Gastrocnemius medialis (tissue), 4 donors: ENCODE results near the gene SERPINH1. TPM values are rescaled to one million over a fixed set of nuclear protein-coding genes. Genes with fewer than 3 reads are reported as not detected.
A peak's percentile ranks its signal among the peaks of the same experiment; 100 is the strongest.

Experiments
- ATAC-seq, 2 donors: fragments of 150-250 bp; one replicate each; pipeline ENCODE4 v1.9.1; 2016
- DNase-seq, 2 donors: peaks; one replicate each; pipeline ENCODE4 v3.0.0-alpha.2; 2019
- H3K27ac ChIP-seq, 4 donors: fragments of 200-600 bp; sonication (generic); 1 replicate in 1 of 4; 2 replicates in 3 of 4; pipeline ENCODE4 v1.5.1; 2016 to 2018; ENCODE audit warnings: mild to moderate bottlenecking in 2 of 4, moderate library complexity in 1 of 4
- H3K27me3 ChIP-seq, 3 donors: fragments of 200-600 bp; sonication (generic) in 2 of 3; 1 replicate in 1 of 3; 2 replicates in 2 of 3; pipeline versions ENCODE4 v1.5.1 to v1.6.0; 2016 to 2019; ENCODE audit warnings: mild to moderate bottlenecking in 1 of 3, moderate library complexity in 1 of 3
- H3K36me3 ChIP-seq, 2 donors: fragments of 200-600 bp; sonication (generic) in 1 of 2; one replicate each; pipeline ENCODE4 v1.5.1; 2017 to 2018
- H3K4me1 ChIP-seq, 2 donors: fragments of 200-600 bp; sonication (generic) in 1 of 2; one replicate each; pipeline ENCODE4 v1.5.1; 2016 to 2017; ENCODE audit warnings: mild to moderate bottlenecking in 2 of 2
- H3K4me3 ChIP-seq, 4 donors: fragments of 200-600 bp; sonication (generic) in 3 of 4; 1 replicate in 1 of 4; 2 replicates in 3 of 4; pipeline ENCODE4 v1.5.1; 2016 to 2019; ENCODE audit warnings: mild to moderate bottlenecking in 2 of 4
- H3K9me3 ChIP-seq, 3 donors: fragments of 200-600 bp; sonication (generic) in 2 of 3; 1 replicate in 1 of 3; 2 replicates in 2 of 3; pipeline ENCODE4 v1.5.1; 2016 to 2019
- CTCF ChIP-seq, 5 experiments: fragments of 450-650 bp in 3 of 5; fragments of 200-600 bp in 2 of 5; sonication (generic) in 2 of 5; IDR thresholded peaks in 4 of 5; conservative IDR thresholded peaks in 1 of 5; 1 replicate in 4 of 5; 2 replicates in 1 of 5; pipeline ENCODE4 v1.5.1; 2016 to 2019; ENCODE audit warnings: antibody characterized with exemption in 5 of 5, mild to moderate bottlenecking in 3 of 5, moderate library complexity in 3 of 5
- POLR2A ChIP-seq, 2 donors: fragments of 450-650 bp; IDR thresholded peaks; one replicate each; pipeline ENCODE4 v1.6.1; 2017; ENCODE audit warnings: antibody characterized with exemption in 2 of 2, mild to moderate bottlenecking in 2 of 2, moderate library complexity in 2 of 2
- in situ Hi-C, 4 donors: fragments of 200-750 bp; cut with MboI; loops; one replicate each; pipeline versions ENCODE4 v1.15.0 to v1.8.0; 2017; ENCODE audit warnings: low sequenced_read_pairs in 4 of 4
- intact Hi-C: fragments of 100-400 bp; cut with DNase I; formaldehyde crosslinking; loops from one replicate; pipeline ENCODE4 v1.15.1; 2023; ENCODE audit warnings: low total_unique reads
- total RNA-seq, 4 donors: library from RNA; depleted of rRNA; stranded (reverse); fragments of >200 nt; gene quantifications; one replicate each; pipeline versions ENCODE4 v1.1.0 to v1.2.3, GENCODE V29; 2016

Gene SERPINH1
- total RNA-seq, 4 donors from 2014 or later = 18.5 to 42.4 (median 34.8) TPM

DNA sequence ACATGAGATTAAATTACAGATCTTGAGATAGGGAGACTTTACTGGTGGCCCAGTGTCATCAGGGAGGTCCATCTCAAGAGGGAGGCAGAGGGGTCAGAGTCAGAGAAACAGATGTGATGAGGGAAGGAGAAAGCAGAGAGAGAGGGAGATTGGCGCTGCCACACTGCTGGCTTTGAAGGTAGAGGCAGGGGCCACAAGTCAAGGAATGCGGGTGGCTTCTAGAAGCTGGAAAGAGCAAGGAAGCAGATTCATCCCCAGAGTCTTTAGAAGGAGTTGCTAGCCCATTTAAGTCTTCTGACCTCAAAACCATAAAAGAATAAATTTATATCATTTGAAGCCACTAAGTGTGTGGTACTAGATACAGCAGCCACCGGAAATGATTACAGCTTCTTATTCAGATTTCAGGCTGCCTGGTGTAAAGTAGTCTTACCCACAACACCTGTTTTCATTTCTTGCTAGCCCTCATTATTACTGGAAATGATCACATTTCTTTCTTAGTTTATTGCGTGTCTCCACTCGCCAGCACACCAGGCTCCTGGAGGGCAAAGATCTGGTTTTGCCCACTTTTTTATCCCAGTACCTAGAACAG, 12.6 kb upstream of the SERPINH1 start:
- Histone ChIP-seq H3K27ac (no peak overlapping the region), H3K4me3 (no peak overlapping the region), H3K27me3 (no peaks in the 10 kb centered on the region), H3K36me3 (no peaks in the 10 kb centered on the region), H3K9me3 (no peaks in the 10 kb centered on the region), H3K4me1 (peaks cover 5 to 8% of the 10 kb centered on the region in 2 donors)
- TF ChIP-seq CTCF (IDR thresholded peaks at IDR 0.05 in 4 of 5, conservative IDR thresholded peaks at IDR 0.05 in 1 of 5) = no peak
- no peak for TF ChIP-seq POLR2A (IDR thresholded peaks at IDR 0.05)
- DNase-seq = no peak
- intact Hi-C loops = no loop called here
- ATAC-seq = no peak
- in situ Hi-C loops = loop anchor here in 3 of 4 donors (5.0 to 25.0 kb wide), 3 partner anchors 33 to 262 kb away; no protein-coding TSS in a partner anchor

GRCh38 chr11:75553182-75553581, 8.9 kb upstream of the SERPINH1 start:
- peaks cover 8 to 19% of the 10 kb centered on the region in 2 donors for H3K4me1 ChIP-seq

DNA sequence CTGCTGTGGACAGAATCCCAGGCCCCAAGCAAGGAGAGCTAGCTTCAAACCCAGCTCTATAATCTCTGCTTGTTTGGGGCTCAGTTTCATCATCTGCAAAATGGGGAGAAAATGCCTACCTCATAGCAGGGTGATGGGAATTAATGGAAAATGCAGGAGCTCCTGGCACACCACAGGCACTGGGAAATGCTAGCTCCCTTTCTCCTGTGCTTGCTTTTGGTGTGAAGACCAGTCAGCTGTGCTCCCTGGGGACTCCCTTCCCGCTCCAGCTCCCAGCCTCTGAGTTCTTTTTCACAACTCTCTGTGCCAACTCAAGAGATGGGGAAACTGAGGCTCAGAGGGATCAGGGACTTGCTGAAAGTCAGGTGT, 8.2 kb upstream of the SERPINH1 start:
- intact Hi-C loops = no loop called here
- peak overlapping the region in 1 of 4 donors; percentile 9 for H3K4me3 ChIP-seq
- peak in 1 of 2 donors; percentile 5 for ATAC-seq

More at GRCh38 chr11:75553182-75553581, 8.9 kb upstream of the SERPINH1 start:
- TF ChIP-seq POLR2A (IDR thresholded peaks at IDR 0.05) = no peak
- Histone ChIP-seq H3K27ac (peak overlapping the region in 2 of 4 donors; percentile 77 to 78), H3K27me3 (no peaks in the 10 kb centered on the region), H3K36me3 (no peaks in the 10 kb centered on the region), H3K4me3 (no peak overlapping the region), H3K9me3 (no peaks in the 10 kb centered on the region)
- DNase-seq (no peak), ATAC-seq (no peak)
- in situ Hi-C loops = no loop called here
- intact Hi-C loops = no loop called here

GRCh38 chr11:75554258-75555022, 7.6 kb upstream of the SERPINH1 start:
- in situ Hi-C loops = no loop called here
- TF ChIP-seq POLR2A (IDR thresholded peaks at IDR 0.05) (peak; percentile 8 to 28), CTCF (IDR thresholded peaks at IDR 0.05 in 4 of 5, conservative IDR thresholded peaks at IDR 0.05 in 1 of 5) (no peak)
- DNase-seq = peak; percentile 64
- Histone ChIP-seq H3K9me3 (no peaks in the 10 kb centered on the region), H3K27ac (peak overlapping the region; percentile 47 to 78 (median 75)), H3K27me3 (no peaks in the 10 kb centered on the region), H3K4me1 (peaks cover 21 to 31% of the 10 kb centered on the region in 2 donors), H3K4me3 (peak overlapping the region in 2 of 4 donors; percentile 18 to 27), H3K36me3 (no peaks in the 10 kb centered on the region)
- intact Hi-C loops = no loop called here
- ATAC-seq = peak; percentile 51 to 64

More for the DNA sequence above, 8.2 kb upstream of the SERPINH1 start:
- no peaks in the 10 kb centered on the region for H3K27me3 ChIP-seq
- no peak for DNase-seq
- TF ChIP-seq POLR2A (IDR thresholded peaks at IDR 0.05) = no peak
- TF ChIP-seq CTCF (IDR thresholded peaks at IDR 0.05 in 4 of 5, conservative IDR thresholded peaks at IDR 0.05 in 1 of 5) = no peak
- peaks cover 15 to 26% of the 10 kb centered on the region in 2 donors for H3K4me1 ChIP-seq
- H3K9me3 ChIP-seq = no peaks in the 10 kb centered on the region
- peak overlapping the region; percentile 47 to 78 (median 75) for H3K27ac ChIP-seq
- in situ Hi-C loops = no loop called here
- H3K36me3 ChIP-seq = no peaks in the 10 kb centered on the region
